DMS 273 (cell line): ENCODE data around the gene KLHDC7B.
A peak's percentile ranks its signal among the peaks of the same experiment; 100 is the strongest.

ENCODE experiments used
- DNase-seq: peaks from one replicate; lab custom pipeline; 2025; ENCODE audit not compliant: unreplicated experiment; lab: John Stamatoyannopoulos, UW

KLHDC7B gene

GRCh38 chr22:50545522-50546325 lies at the start of gene KLHDC7B:
Gene KLHDC7B (plus strand): TSS chr22:50545899. CDS start chr22:50546244, 345 bp downstream.
- no peak for DNase-seq

DNA sequence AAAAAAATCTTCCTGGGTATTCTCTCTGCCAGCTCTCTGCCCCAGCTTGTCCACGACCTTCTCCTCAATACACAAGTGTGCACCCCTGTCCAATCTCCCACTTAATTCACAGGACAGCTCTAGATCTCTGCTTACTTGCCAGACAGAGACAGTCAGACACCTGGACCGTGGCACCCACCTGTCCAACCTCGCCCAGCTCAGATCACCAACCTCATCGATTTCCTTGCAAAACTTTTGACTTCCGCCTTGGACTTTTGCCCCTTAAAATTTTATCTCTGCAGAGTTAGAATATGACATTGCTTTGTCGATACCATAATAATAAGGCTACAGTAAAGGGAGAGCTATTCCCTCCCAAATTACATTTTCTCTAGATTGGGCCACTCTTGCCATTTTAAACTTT lies 48.6 kb upstream of the KLHDC7B start:
- no peak for DNase-seq

- DNase-seq, result peak; percentile 86
Measured at GRCh38 chr22:50498322-50498890, 47.3 kb upstream of the KLHDC7B start.

DNA sequence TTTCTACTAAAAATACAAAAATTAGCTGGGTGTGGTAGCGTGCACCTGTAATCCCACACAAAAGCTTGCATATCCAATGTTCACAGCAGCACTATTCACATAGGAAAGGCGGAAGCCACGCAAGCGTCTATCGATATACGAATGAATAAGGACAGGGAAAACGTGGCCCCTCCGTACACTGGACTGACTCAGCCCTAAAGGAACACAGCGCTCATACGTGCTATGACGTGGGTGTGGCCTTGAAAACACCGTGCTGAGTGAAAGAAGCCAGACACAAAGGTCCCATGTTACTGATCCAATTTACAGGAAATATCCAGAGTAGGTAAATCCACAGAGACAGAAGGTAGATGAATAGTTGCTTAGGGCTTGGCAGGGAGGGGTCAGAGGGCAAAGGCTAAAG lies 45.2 kb upstream of the KLHDC7B start:
- DNase-seq, result no peak

- DNase-seq, result no peak
Measured at GRCh38 chr22:50502096-50502495, 43.6 kb upstream of the KLHDC7B start.

GRCh38 chr22:50502628-50503474 lies 42.8 kb upstream of the KLHDC7B start:
- DNase-seq, result no peak

DNA sequence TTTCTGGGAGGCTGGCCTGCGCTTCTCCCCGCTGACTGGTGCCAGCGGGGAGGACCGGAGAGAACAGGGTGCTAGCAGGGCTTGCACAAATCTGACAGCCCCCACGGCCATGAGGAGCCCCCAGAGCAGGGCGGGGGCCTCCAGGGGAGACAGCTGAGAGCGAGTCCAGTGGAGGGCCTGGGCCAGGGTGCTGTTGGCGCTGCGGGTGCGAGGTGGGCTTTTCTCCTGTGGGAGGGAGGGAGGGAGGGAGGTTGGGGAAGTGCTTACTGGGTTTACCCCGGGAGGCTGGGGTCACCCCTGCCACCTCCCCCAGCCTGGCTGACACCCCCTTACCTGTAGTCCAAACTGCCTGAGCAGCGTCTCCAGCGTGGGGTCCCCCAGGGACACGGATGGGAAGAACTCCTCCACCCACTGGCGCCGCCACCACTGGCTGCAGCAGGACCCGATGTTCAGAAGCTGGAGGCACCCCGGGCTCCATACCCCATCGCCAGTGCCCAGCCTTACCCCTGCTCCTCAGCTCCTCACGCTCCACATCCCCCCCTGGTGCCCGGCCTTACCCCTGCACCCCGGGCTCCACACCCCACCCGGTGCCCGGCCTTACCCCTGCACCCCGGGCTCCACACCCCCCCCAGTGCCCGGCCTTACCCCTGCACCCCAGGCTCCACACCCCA lies 42.1 kb upstream of the KLHDC7B start:
- DNase-seq, result no peak

- peak; percentile 19 for DNase-seq
Measured at GRCh38 chr22:50504369-50505211, 41.1 kb upstream of the KLHDC7B start.

- no peak for DNase-seq
Measured at GRCh38 chr22:50505276-50505775, 40.4 kb upstream of the KLHDC7B start.

- peak; percentile 34 for DNase-seq
Measured at GRCh38 chr22:50505776-50506610, 39.7 kb upstream of the KLHDC7B start.

DNA sequence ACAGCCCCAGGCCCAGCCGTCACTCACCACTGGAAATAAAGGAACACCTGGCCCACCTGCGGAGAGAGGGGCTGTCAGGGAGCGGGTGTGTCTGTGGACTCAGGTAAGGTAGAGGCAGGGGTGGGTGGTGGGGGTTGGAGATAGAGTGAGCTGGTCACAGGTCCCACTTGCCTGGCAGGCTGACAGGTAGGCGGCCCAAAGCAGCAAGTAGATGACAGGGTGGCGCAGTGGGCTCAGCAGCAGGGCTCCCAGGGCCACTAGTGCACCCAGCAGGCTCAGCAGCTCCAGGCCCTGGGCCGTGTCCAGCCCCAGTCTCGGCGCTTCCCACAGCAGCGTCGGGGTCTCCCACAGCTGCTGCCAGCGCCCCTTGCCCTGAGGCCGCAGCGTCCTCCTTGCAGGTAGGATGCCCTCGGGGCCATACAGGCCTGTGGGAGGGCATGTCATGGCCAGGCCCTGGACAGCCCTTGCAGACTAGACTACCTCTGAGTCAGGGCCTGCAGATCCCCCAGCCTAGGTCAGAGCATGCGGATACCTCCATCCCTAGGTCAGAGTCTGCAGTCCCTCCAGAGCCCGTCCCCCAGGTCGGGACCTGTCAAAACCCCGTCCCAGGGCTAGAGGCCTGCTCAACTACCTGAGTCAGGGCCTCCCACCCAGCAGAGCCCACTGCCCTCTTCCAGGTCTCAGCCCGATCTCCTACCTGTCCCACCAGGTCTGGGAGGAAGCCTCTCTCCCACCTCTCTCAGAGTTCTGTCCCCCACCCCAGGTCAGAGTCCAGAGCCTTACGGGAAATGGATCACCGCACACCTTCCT lies 38.9 kb upstream of the KLHDC7B start:
- DNase-seq, result no peak

DNA sequence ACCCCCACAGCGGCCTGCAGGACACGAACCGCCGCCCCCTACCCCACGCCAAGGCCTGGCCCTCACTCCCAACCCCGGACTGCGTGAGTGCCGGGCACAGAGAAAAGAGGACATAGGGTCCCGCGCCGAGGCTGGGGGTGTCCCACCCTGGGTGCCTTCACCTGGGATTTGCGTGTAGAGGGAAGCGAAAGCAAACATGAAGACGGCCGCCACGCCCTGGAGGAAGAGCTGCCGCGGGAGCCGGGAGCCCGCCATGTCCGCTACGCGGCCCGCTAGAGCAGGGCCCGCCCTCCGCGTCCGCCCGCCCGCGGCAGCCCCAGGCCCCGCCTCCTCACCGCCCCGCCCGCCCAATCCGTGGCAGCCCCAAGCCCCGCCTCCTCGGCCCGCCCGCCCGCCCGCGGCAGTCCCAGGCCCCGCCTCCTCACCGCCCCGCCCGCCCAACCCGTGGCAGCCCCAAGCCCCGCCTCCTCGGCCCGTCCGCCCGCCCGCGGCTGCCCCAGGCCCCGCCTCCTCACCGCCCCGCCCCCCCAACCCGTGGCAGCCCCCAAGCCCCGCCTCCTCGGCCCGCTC lies 38.2 kb upstream of the KLHDC7B start, which contains the start of gene LMF2:
LMF2 (minus strand) TSS at position 282 of the 570 bp plus-strand sequence; CDS start at position 255, 27 bp downstream.
- no peak for DNase-seq

GRCh38 chr22:50507991-50508884 lies 37.5 kb upstream of the KLHDC7B start, which contains the start of gene NCAPH2:
Gene NCAPH2 (plus strand): TSS chr22:50508224. CDS start chr22:50508338, 114 bp downstream.
- DNase-seq, result peak; percentile 97

DNA sequence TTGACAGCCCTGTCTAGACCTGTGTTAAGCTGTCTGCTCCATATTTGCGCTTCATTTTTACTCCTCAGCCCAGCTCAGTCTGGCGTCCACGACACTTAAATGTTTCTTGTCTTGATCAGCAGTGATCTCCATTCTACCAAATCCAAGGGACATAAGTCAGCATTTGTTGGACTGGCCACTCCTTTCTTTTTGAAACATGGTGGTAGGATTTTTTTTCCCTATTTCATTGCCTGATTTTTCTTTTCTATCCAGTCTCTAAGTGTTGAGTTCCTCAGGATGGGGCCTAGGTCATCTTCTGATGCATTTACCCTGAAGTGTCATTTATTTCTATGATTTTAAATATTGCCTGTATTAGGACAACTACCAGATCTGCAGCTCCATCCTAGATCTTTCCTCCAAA lies 36.8 kb upstream of the KLHDC7B start:
- DNase-seq, result no peak

DNA sequence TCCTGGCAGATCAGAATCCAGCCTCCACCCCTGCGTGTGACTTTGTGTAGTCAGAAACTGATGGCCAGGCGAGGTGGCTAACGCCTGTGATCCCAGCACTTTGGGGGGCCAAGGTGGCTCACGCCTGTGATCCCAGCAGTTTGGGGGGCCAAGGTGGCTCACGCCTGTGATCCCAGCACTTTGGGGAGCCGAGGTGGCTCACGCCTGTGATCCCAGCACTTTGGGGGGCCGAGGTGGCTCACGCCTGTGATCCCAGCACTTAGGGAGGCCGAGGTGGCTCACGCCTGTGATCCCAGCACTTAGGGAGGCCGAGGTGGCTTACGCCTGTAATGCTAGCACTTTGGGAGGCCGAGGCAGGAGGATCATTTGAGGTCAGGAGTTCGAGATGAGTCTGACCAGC lies 32.5 kb upstream of the KLHDC7B start:
- no peak for DNase-seq

DNA sequence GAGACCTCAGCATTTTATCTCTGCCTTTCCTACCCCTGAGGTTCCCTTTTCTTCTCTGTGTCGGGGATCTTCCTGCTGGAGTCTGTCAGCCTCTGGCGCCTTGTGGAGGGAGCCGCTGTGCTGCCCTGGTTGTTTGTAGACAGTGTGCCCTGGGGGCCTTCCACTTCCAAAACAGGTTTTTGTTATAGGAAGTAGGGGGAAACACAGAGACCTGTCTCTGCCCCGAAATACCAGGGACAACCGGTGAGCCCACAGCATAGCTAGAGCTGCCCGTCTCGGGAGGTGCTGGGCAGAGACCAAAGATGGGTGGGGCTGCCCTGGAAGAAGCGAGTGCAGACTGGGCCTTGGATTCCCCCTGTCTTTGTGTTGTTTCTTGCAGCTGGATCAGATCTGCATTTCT lies 29.6 kb upstream of the KLHDC7B start:
- no peak for DNase-seq

- no peak for DNase-seq
Measured at GRCh38 chr22:50516891-50517290, 28.8 kb upstream of the KLHDC7B start.
